Measurements from ENCODE around the gene PTAFR.

The PTAFR gene

DNA sequence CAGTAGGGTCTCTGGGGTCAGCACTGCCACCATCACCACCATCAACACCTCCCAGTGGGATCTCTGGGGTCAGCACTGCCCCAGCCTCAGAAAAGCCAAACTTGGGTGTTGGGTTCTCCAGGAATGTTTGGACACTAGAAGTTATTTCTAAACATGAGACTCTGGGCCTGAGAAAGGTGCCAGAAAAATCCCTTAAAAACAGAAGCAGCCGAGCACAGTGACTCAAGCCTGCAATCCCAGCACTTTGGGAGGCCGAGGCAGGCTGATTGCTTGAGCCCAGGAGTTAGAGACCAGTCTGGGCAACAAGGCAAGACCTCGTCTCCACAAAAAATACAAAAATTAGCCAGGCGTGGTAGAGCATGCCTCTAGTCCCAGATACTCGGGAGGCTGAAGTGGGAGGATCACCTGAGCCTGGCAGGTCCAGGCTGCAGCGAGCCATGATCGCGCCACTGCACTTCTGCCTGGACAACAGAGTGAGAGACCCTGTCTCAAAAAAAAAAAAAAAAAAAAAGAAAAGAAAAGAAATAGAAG, 470 bp downstream of the PTAFR start:
- DNase-seq: no peak

DNA sequence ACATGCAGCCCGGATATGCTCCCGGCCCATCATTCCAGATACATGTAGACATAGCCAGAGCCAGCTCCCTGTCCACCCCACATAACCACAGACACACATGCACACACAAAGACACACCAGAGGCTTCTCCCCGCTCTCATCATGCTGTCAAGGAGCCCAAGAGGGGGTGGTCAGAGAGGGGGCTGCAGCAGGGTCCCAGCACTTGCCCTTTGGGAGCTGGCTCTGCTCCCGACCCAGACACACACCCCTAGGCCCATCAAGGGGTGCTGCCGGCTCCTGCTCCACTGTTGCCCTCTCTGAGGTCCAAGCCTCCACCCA, 2.6 kb downstream of the PTAFR start:
- DNase-seq: no peak

DNA sequence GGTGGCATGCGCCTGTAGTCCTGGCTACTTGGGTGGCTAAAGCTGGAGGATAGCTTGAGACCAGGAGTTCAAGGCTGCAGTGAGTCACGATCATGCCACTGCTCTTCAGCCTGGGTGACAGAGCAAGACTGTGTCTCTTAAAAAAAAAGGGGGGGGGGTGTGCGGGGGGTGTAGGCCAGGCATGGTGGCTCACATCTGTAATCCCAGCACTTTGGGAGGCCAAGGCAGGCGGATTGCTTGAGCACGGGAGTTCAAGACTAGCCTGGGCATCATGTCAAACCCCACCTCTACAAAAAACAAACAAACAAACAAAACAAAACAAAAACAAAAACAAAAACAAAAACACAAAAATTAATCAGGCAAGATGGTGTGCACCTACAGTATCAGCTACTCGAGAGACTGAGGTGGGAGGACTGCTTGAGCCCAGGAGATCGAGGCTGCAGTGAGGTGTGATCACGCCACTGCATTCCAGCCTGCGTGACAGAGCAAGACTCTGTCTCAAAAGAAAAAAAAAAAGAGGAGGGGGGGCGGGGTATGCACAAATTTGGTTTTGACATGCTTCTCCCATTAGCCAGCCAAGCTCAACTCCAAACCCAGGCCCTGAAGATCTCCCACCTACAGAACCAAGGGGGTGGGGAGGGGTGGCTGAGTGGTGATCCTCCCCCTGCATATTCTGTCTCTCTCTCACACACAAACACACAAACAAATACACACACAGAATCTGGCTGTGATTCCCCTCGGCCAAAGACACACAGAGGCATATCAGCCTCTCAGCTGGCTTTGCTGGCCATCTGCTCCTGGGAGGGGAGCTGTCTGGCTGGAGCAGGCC, 3.1 kb downstream of the PTAFR start:
- no peak for DNase-seq

DNA sequence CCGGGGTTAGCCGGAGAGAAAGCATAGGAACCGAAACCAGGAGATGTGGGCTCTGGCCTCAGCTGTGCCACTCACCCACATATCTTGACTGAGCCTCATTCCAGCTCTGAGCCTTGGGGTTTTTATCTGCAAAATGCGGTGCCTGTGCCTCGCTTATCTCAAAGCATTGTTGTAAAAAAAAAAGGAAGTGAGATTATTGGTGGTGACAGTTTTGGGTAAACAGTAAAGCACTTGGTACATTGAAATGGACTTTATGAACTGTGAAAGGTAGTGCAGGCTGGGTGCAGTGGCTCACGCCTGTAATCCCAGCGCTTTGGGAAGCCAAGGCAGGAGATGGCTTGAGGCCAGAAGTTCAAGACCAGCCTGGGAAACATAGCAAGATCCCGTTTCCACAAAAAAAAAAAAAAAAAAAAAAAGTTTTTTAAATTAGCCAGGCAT, 3.8 kb downstream of the PTAFR start:
- DNase-seq: no peak

DNA sequence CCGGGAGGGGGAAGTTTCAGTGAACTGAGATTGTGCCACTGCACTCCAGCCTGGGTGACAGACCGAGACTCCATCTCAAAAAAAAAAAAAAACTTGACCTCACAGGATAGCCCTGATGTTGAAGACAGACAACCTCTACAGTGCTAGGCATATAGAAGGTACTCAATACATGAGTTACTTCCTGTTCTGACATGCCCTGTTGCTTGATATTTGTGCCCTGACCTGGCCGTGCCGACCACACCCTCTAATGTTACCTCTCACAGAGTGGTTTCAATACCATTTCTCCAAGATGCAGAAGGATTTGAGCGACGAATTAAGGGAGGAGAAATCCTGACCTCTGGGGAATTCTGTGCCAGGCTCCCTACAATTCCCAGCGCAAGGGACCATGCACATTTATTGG, 5.2 kb downstream of the PTAFR start:
- DNase-seq: no peak

DNA sequence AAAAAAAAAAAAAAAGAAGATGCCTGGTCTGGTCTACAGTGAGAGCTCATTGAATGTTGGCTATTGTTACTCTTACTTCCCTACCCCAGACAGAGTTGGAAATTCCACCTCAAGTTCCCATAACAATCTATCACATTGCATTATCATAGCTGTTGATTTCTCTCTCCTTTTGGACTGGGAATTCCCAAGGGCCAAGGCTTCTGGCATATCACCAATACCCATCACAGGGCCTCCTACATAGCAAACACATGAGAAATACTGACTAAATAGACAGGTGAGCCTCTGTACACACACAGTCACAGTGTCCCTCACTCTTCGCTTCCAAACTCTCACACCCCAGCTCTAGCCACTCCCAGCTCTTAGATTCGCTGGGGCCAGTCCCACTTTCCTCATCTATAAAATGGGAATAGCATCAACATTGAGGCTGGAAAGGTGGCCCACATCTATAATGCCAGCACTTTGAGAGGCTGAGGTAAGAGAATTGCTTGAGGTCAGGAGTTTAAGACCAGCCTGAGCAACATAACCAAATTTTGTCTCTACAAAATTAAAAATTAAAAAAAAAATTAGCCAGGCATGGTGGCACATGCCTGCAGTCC, 6.4 kb downstream of the PTAFR start:
- no peak for DNase-seq

DNA sequence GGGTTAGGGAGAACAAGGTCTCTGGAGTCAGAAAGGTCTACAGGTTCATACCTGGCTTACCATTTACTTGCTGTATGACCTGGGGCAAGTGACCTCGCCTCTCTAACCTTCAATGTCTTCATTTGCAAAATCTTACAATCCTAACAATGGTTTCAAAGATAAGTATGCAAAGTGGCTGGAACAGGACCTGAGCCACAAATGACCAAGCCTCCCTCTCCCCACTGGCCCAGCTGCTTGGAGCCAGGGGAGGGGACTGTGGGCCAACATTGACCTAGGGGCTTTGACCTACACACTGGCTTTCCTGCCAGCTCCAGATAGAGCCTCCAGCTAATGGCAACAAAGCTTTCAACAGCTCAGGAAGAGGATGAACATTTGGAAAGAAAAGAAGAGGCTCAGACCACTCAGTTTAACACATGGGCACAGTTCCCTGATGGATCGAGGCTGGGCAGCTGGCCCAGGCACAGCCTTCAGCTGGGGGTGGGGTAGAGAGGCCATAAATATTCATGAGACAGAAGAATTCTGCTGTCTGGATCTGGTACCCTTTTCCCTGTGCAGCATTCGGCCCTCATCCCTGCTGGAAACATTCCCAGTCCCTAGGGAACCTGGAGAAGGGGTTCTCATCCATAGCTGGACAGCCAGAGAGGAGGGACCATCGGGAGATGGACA, 12.9 kb downstream of the PTAFR start:
- DNase-seq: no peak

DNA sequence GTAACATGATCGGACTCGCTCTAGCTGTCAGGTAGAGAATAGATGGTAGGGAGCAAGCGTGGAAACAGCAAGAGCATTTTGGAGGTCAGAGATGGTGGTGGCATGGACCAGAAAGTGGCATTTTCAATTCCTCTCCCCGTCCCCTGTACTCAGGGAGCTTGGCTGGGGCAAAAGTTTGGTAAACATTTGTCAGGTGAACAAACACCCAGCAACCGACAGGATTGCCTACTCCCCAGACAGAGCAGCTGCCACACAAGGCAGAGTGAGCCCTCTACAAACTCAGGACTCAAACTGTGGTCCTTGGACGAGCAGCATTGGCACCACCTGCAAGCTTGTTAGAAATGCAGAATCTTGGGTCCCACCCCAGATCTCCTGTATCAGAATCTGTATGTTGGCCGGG, 14.3 kb downstream of the PTAFR start:
- DNase-seq: no peak

DNA sequence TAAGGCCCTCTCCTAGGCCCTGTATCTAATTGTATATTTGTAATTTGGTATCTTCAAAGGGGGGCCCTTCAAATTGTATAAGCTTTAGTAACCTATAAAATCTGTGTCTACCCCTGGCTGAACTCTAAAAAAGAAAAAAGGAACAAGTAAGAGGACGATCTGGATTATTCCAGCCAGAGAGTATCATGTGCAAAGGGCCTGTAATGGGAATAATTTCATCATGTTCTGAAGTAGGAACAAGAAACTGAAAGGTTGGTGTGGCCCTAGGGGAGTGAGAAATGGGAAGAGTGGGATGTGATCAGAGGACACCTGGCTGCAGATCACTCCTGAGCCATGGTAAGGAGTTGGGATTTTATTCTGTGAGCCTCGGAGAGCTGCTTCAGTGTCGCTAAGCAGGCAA, 14.7 kb downstream of the PTAFR start:
- DNase-seq: no peak

DNA sequence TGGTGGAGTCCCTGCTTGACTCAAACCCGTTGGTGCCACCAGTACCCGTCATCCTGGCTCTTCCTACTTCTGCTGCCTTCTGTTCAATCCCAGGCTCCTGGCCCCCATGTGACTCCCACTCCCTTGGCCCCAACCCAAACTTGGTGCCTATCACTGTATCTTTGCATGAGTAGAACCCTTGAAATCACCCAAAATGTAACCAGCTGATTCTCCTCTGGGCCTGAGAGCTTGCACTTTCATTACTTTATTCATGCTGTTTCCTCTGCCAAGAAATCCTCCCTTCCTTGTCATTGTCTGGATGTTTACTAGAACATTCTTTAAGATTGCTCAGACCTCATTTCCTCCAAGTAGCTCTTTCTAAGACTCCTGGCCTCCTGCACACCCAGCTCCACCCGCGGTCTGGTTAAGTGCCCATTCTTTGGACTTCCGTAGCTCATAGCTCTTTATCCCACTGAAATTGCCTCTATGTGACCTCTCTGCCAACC, 15.7 kb downstream of the PTAFR start:
- DNase-seq: no peak

DNA sequence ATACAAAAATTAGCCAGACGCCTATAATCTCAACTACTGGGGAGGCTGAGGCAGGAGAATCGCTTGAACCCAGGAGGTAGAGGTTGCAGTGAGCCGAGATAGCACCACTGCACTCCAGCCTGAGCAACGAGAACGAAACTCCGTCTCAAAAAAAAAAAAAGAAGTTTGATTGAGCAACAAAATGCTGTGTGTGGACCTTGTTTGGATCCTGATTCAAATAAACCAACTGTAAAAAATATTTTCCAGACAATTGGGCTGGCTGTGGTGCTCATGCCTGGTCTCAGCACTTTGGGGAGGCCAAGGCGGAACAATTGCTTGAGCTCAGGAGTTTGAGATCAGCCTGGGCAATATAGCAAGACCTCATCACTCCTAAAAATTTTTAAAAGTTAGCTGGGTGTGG, 16.8 kb downstream of the PTAFR start:
- DNase-seq: no peak

DNA sequence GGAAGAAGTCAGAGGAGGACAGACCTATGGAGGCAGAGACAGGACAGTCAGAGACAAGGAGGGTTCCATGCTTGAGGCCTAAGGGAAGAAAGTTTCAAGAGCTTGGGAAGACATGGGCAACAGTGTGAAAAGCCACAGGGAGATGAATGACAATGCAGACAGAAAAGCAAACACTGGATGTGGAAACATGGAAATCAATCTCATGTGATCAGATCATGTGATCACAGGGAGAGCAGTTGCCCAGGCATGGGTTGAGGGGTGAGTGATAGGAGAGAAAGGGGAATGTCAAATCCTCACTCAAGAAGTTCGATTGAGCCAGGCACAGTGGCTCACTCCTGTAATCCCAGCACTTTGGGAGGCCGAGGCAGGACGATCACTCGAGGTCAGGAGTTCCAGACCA, 17.2 kb downstream of the PTAFR start:
- no peak for DNase-seq

DNA sequence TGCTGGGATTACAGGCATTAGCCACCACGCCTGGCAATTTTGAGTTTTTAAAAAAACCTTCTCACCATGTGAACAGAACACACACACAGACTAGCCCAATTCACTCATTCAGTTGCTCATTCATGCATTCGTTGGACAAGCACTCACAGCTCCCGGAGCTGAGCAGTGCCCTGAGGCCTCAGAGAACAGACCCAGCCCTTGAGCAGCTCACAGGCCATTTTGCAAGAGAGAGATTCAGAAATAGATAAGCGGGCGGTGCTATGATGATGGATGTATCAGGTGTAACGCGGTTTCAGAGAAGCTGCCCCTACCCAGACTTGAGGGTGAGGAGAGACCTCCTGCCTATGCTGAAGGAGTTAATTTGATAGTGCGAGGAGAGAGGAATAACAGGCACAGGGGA, 18.6 kb downstream of the PTAFR start:
- DNase-seq: no peak

DNA sequence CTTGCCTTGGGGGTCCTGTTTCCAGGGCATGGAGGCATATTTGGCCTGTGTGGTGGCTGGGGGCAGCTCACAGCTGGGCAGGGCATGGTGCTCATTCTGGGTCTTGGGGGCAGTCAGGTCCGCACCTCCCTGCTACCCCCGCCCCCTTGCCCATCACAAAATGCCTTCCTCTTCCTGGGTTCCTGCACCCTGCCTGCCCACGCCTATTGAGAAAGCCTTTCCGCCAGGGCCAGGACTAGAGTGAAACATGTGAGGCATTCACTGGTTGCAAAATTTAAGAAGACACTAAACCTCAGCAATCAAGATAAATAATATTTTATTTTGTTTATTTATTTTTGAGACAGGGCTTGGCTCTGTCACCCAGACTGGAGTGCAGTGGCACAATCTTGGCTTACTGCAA, 19.7 kb downstream of the PTAFR start:
- no peak for DNase-seq

DNA sequence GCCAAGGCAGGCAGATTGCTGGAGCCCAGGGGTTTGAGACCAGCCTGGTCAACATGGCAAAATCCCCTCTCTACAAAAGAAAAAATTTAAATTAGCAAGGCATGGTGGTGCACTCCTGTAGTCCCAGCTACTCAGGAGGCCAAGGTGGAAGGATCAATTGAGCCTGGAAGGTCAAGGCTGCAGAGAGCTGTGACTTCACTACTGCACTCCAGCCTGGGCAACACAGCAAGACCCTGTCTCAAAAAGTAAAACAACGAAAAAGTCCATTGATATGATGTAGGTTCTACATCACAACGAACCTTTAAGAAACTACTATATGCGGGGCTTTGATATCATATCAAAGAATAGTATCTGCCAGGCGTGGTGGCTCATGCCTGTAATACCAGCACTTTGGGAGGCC, 20.9 kb downstream of the PTAFR start:
- no peak for DNase-seq

DNA sequence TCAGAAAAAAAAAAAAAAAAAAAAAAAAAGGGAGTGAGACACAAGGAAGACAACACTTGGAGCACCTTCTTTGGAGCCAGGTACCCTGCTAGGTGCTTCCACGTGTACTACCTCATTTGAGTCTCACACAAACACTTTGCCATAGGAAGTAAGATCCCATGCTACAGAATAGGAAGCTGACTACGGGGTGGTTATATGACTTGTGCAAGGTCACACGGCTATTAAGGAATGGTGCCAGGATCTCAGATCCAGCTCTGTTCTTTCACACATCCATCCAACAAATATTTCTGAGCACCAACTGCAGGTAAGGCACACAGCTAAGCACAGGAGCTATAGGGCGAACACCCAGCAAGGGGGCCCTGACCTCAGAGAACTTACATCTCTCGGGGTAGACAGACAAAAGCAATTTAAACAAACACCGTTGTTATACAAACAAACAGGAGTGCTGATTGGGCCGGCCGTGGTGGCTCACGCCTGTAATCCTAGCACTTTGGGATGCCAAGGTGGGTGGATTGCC, 22.4 kb downstream of the PTAFR start:
- DNase-seq: no peak

DNA sequence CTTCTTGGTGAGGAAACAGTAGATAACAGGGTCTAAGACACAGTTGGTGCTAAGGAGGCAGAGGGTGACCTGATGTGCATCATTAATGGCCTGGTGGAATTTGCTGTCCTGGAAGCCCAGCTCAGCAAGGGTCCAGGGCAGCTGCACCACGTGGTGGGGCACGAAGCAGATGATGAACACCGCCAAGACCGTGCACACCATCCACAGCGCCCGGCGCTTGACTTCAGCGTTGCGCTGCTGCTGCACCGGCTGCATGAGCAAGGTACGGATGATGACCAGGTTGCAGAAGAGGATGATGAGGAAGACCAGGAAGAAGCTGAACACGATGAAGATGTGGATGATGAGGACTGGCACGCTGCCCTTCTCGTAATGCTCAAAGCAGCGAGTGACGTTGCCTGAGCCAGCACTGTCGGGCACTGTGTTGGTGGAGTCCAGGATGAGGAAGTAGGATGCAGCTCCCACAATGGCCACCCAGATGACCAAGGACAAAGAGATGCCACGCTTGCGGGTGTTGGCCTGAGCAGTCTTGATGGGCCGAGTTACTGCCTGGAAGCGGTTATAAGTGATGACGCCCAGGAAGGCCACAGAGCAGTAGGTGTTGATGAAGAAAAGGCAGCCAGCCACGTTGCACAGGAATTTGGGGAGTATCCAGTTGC, 26.2 kb downstream of the PTAFR start:
- no peak for DNase-seq

DNA sequence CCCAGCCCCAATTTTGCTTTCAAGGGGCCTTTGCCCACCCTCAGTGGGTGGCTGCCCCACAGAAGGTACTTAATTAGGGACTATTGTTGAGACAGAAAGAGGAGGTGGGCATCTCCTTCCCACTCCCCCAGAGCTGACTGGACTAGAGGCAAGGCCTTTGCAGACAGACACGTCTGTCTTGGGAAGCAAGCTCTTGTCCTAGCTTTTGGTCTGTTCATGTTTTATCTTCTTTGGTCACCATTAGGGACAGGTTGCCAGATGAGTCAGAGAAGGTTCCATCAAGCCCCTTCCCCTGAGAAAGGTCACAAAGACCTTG, 27.7 kb downstream of the PTAFR start:
- DNase-seq: no peak

DNA sequence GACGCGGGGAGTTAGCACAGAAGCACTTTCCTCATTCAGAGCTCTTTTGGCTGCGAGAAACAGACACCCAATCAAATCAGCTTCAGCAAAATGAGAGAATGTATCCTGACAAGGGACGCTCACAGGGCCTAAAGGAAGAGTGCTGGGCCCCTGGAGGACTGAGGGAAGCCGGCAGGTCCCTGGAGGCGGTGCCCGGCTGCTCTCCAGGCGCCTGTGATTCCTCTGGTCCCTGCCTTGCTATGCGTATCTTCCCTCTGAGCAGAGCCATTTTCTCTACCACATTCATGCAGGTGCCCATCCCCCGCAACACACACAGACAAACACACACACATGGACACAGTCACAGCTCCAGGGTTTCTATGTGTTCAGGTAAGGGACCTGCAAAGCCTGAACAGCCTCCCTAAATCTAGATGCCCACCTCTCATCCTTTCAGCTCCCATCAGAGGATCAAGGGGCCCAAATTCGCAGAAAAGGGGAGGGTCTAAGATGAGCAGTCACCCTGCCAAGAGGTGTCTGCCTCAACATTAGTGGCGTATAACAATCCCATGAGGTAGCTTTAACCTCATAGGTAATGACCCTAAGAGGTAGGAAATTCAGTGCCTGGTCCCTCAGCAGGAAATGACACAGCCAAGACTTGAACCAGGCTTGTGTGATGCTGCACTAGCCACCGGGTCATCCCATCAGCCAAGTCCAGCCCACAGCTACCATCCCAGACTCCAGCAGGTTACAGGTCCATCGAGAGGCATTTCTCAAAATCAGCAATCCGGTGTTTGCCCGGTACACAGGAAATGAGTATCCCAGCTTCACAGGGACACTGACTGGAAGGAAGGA, 29.0 kb downstream of the PTAFR start:
- DNase-seq: no peak

DNA sequence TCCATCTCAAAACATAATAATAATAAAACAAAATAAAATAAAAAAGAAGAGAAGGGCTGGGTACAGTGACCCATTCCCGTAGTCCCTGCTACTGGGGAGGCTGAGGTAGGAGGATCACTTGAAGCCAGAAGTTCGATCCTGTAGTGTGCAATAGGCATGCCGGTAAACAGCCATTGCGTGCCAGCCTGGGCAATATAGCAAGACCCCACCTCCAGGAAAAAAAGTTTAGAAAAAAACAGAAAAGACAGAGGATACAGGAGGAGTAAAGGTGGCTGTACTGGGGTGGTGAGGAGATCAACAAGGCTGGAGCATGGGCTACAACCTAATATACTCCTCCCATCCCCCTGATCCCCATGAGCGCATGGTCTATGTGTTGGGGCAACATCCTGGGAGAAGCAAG, 30.8 kb downstream of the PTAFR start:
- DNase-seq: no peak

DNA sequence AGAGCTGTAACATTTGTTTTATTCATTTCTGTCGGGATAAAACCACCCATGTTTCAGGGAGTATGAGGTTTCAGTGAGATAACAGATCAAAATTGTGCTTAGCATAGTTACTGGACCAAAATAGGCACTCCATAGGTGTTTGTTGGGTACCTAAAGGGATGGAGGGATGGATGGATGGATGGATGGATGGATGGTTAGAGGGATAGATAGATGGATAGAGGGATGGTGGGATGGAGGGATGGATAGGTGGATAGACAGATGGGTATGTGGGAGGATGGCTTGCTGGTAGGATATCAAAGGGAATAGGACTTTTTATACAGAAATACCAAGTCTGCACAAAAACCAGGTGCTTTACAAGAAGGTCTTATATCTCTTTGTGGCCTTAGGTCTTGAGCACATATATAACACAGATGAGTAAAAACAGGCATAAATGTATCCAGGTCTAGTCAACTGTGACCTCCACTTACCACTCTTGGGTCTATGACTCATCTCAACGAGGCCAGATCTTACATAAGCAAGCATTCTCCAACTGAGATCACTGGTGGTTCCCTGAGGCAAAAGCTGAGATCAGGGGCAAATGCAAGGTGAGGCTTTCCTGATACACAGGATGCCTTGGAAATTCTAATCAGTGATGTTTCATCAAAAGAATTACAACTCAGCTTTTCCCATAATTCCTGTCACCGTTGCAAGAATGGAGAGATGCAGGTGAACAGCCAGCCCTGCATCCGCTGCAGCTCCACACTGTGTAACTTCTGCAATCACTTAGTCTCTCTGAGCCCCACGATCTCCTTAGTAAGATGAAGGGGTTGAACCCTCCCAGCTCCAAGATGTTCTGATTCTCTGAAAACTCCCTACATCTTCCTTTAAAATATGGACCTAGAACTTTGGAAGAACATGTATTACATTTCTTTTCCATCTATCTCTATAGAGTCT, 32.0 kb downstream of the PTAFR start:
- no peak for DNase-seq
